GM12878 (cell line): ENCODE measurements around the gene TBC1D23. TPM values are rescaled to one million over a fixed set of nuclear protein-coding genes. Genes with fewer than 3 reads are reported as not detected.

Experiments used
- ATAC-seq: fragments of 200-7000 bp; cut with Tn5 transposase; 3 replicates; pipeline ENCODE4 v1.9.1; 2020; ENCODE audit warnings: mild to moderate bottlenecking, moderate library complexity
- BruUV-seq: library from RNA; stranded (reverse); fragments of 400-500 nt; replicated peaks from 2 replicates; lab custom pipeline; 2021; lab: Mats Ljungman, UMichigan
- CTCF ChIA-PET: fragments of 300-600 bp; sonication (Branson Sonifier 250); formaldehyde crosslinking; extraction: SDS; loops from one replicate; lab custom pipeline; 2021; ENCODE audit warnings: inconsistent platforms; lab: Yijun Ruan, JAX
- POLR2A ChIA-PET: fragments of 350-600 bp; formaldehyde crosslinking; extraction: SDS; loops from one replicate; lab custom pipeline; 2021; ENCODE audit warnings: inconsistent platforms; lab: Charles Lee
- RAD21 ChIA-PET: fragments of 300-600 bp; sonication (Branson Sonifier 250); formaldehyde crosslinking; loops from one replicate; lab custom pipeline; 2023; ENCODE audit warnings: antibody characterized with exemption; ENCODE audit not compliant: unreplicated experiment; lab: Charles Lee
- SMC1A ChIA-PET: fragments of 300-600 bp; sonication (Branson Sonifier 250); formaldehyde crosslinking; loops from one replicate; lab custom pipeline; 2023; ENCODE audit not compliant: unreplicated experiment, uncharacterized antibody; lab: Charles Lee
- DNase-seq: peaks from one replicate; pipeline ENCODE4 v3.0.0-alpha.2; 2011; ENCODE audit warnings: low read depth, low spot score
- FAIRE-seq: peaks from 3 replicates; lab custom pipeline; 2011; peaks lifted over from hg19 to GRCh38; lab: Jason Lieb, UNC
- H2AFZ ChIP-seq: 2 replicates; pipeline ENCODE4 v1.6.0; 2011; ENCODE audit warnings: low read depth, low read length, control low read depth; ENCODE audit not compliant: control insufficient read depth
- H3K27ac ChIP-seq: 2 replicates; pipeline ENCODE4 v1.5.1; 2011; ENCODE audit warnings: control low read depth; ENCODE audit not compliant: control insufficient read depth, insufficient read depth
- H3K27me3 ChIP-seq, 2 experiments: replicated peaks in 1 of 2; 2 replicates each; pipeline versions ENCODE4 v1.6.0 to v1.6.1; 2011; ENCODE audit warnings: low read length in 1 of 2; ENCODE audit not compliant: control insufficient read depth in 2 of 2, insufficient read depth in 2 of 2
- H3K36me3 ChIP-seq, 2 experiments: 2 replicates each; pipeline ENCODE4 v1.5.1; 2011; ENCODE audit warnings: low read length in 1 of 2; ENCODE audit not compliant: control insufficient read depth in 2 of 2, insufficient read depth in 2 of 2
- H3K4me1 ChIP-seq: 2 replicates; pipeline ENCODE4 v1.6.1; 2011; ENCODE audit warnings: mild to moderate bottlenecking, low read length, moderate library complexity, mixed read lengths; ENCODE audit not compliant: control insufficient read depth, insufficient read depth
- H3K4me2 ChIP-seq: 2 replicates; pipeline ENCODE4 v1.6.0; 2011; ENCODE audit warnings: control low read depth; ENCODE audit not compliant: control insufficient read depth, insufficient read depth
- H3K4me3 ChIP-seq: fragments of 200-600 bp; sonication (generic); 2 replicates; pipeline ENCODE4 v1.5.1; 2016
- H3K79me2 ChIP-seq: 2 replicates; pipeline ENCODE4 v1.6.0; 2011; ENCODE audit warnings: low read length; ENCODE audit not compliant: control insufficient read depth, insufficient read depth
- H3K9ac ChIP-seq: 2 replicates; pipeline ENCODE4 v1.8.0; 2011; ENCODE audit warnings: low read length, control low read depth, mixed read lengths; ENCODE audit not compliant: control insufficient read depth, insufficient read depth
- H3K9me3 ChIP-seq: replicated peaks from 3 replicates; pipeline ENCODE4 v1.5.1; 2011; ENCODE audit warnings: mild to moderate bottlenecking, low read length; ENCODE audit not compliant: control insufficient read depth, insufficient read depth
- H4K20me1 ChIP-seq: 2 replicates; pipeline ENCODE4 v1.6.0; 2011; ENCODE audit not compliant: control insufficient read depth, insufficient read depth
- CEBPB ChIP-seq, 2 experiments: fragments of 150-350 bp in 1 of 2; IDR thresholded peaks; 2 replicates each; pipeline ENCODE4 v1.6.1; 2012 to 2014; ENCODE audit warnings: low read depth in 2 of 2, low read length in 2 of 2, borderline replicate concordance in 1 of 2, inconsistent platforms in 1 of 2
- E2F8 ChIP-seq: fragments of 450-650 bp; IDR thresholded peaks from 2 replicates; pipeline ENCODE4 v1.6.1; 2018; ENCODE audit warnings: mild to moderate bottlenecking, low read depth, moderate library complexity; ENCODE audit not compliant: partially characterized antibody
- ZNF384 ChIP-seq: IDR thresholded peaks from 2 replicates; pipeline ENCODE4 v1.6.1; 2012; ENCODE audit warnings: low read depth, mild to moderate bottlenecking, low read length, improper control_type of control experiment, borderline replicate concordance
- ZNF592 ChIP-seq: fragments of 450-650 bp; IDR thresholded peaks from 2 replicates; pipeline ENCODE4 v1.6.1; 2017; ENCODE audit warnings: mild to moderate bottlenecking, moderate library complexity
- WGBS: methylation state at CpG from one replicate; pipeline ENCODE4 v1.1.6; 2016; ENCODE audit warnings: low lambda C conversion rate; ENCODE audit not compliant: insufficient replicate concordance, insufficient coverage; ENCODE audit errors: missing lambda C conversion rate; 5-methylcytosine and 5-hydroxymethylcytosine counted together
- in situ Hi-C: fragments of 300-500 bp; cut with MboI; formaldehyde crosslinking; loops from 9 replicates; pipeline ENCODE4 v1.14.3; 2018; ENCODE audit warnings: mixed read lengths
- intact Hi-C: fragments of 100-400 bp; cut with micrococcal nuclease; formaldehyde crosslinking; loops from one replicate; pipeline ENCODE4 v1.14.2; 2022; ENCODE audit not compliant: unreplicated experiment
- polyA plus RNA-seq, 11 experiments: library from polyadenylated mRNA; depleted of rRNA in 4 of 11; unstranded in 6 of 11; stranded (reverse) in 5 of 11; fragments of >200 nt; fragmentation: Nextera tagmentation in 4 of 11; fragmentation: Illumina TruSeq in 1 of 11; extraction: Ambion mirVana in 4 of 11; extraction: Trizol in 1 of 11; gene quantifications; 1 replicate in 1 of 11; 2 replicates in 10 of 11; pipeline versions ENCODE4 v1.2.1 to v1.2.3, GENCODE V29; 2011 to 2016; ENCODE audit warnings: inconsistent platforms in 2 of 11, missing spikeins in 2 of 11, low read depth in 1 of 11
- total RNA-seq, 4 experiments: library from RNA; depleted of rRNA in 3 of 4; stranded (reverse); fragments of >200 nt in 3 of 4; fragmentation: Illumina TruSeq in 1 of 4; extraction: Trizol in 1 of 4; gene quantifications; 2 replicates each; pipeline versions ENCODE4 v1.2.1 to v1.2.3, GENCODE V29; 2013 to 2021
- TF ChIP-seq, protein P1 (sequence below): fragments of 450-650 bp; IDR thresholded peaks from 2 replicates; pipeline ENCODE4 v1.6.1; 2017; ENCODE audit warnings: mild to moderate bottlenecking, moderate library complexity

The TBC1D23 gene
- total and polyA plus RNA-seq, 10 of the 15 experiments (the other 5 are each of a cell fraction or from before 2014, with no cell fraction given), result 8.2 to 23.2 (median 16.6) TPM

DNA sequence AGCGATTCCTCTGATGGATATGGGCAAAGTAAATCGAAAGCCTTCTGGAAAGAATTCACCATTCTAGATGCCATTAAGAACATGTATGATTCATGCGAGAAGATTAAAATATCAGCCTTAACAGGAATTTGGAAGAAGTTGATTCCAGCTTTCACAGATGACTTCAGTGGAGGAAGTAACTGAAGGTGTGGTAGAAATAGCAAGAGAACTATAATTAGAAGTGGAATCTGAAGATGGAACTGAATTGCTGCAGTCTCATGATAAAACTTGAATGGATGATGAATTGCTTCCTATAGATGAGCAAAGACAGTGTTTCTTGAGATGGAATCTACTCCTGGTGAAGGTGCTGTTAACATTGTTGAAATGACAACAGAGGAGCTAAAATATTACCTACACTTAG lies 30.1 kb upstream of the TBC1D23 start:
- ChIA-PET RAD21 (no interaction called here), SMC1A (no interaction called here), CTCF (interaction anchor here (1.0 kb wide), 1 partner anchor 12 kb away, joined by 3 read pairs; no protein-coding TSS in a partner anchor)
- Histone ChIP-seq H3K27ac (no peak overlapping the region), H3K4me2 (no peak overlapping the region), H3K4me1 (no peaks in the 10 kb centered on the region), H3K9me3 (no peaks in the 10 kb centered on the region)
- ATAC-seq (no peak), FAIRE-seq (no peak)
- TF ChIP-seq ZNF592, result no peak
- TF ChIP-seq, all 136 proteins: peak for 0
- Histone ChIP-seq H4K20me1 (no peaks in the 10 kb centered on the region), H2AFZ (no peak overlapping the region), H3K36me3 (no peaks in the 10 kb centered on the region), H3K9ac (no peak overlapping the region), H3K4me3 (no peak overlapping the region), H3K79me2 (no peaks in the 10 kb centered on the region), H3K27me3 (no peaks in the 10 kb centered on the region)
- 72% methylated on average over 3 of the region's 3 CpGs for WGBS
- BruUV-seq, result no TSS peak
- no peak for DNase-seq
- in situ Hi-C loops (no loop called here), intact Hi-C loops (no loop called here)
- POLR2A ChIA-PET, result no interaction called here

GRCh38 chr3:100231668-100232067 lies 29.1 kb upstream of the TBC1D23 start:
- no TSS peak for BruUV-seq
- H3K79me2 ChIP-seq, result no peaks in the 10 kb centered on the region
- SMC1A ChIA-PET, result no interaction called here
- intact Hi-C loops (no loop called here), in situ Hi-C loops (no loop called here)
- no peak overlapping the region for H3K27ac ChIP-seq
- no peaks in the 10 kb centered on the region for H3K36me3 ChIP-seq
- DNase-seq, result no peak
- RAD21 ChIA-PET, result no interaction called here
- ATAC-seq, result no peak
- CTCF ChIA-PET, result no interaction called here
- no peaks in the 10 kb centered on the region for H3K4me1 ChIP-seq
- H2AFZ ChIP-seq, result no peak overlapping the region
- WGBS, result 87% methylated on average over 2 of the region's 2 CpGs
- no peaks in the 10 kb centered on the region for H3K27me3 ChIP-seq
- POLR2A ChIA-PET, result no interaction called here
- no peak for FAIRE-seq
- H3K9ac ChIP-seq, result no peak overlapping the region
- H3K4me2 ChIP-seq, result no peak overlapping the region
- H3K4me3 ChIP-seq, result no peak overlapping the region
- no peaks in the 10 kb centered on the region for H4K20me1 ChIP-seq
- H3K9me3 ChIP-seq, result no peaks in the 10 kb centered on the region
- TF ChIP-seq, protein P1, sequence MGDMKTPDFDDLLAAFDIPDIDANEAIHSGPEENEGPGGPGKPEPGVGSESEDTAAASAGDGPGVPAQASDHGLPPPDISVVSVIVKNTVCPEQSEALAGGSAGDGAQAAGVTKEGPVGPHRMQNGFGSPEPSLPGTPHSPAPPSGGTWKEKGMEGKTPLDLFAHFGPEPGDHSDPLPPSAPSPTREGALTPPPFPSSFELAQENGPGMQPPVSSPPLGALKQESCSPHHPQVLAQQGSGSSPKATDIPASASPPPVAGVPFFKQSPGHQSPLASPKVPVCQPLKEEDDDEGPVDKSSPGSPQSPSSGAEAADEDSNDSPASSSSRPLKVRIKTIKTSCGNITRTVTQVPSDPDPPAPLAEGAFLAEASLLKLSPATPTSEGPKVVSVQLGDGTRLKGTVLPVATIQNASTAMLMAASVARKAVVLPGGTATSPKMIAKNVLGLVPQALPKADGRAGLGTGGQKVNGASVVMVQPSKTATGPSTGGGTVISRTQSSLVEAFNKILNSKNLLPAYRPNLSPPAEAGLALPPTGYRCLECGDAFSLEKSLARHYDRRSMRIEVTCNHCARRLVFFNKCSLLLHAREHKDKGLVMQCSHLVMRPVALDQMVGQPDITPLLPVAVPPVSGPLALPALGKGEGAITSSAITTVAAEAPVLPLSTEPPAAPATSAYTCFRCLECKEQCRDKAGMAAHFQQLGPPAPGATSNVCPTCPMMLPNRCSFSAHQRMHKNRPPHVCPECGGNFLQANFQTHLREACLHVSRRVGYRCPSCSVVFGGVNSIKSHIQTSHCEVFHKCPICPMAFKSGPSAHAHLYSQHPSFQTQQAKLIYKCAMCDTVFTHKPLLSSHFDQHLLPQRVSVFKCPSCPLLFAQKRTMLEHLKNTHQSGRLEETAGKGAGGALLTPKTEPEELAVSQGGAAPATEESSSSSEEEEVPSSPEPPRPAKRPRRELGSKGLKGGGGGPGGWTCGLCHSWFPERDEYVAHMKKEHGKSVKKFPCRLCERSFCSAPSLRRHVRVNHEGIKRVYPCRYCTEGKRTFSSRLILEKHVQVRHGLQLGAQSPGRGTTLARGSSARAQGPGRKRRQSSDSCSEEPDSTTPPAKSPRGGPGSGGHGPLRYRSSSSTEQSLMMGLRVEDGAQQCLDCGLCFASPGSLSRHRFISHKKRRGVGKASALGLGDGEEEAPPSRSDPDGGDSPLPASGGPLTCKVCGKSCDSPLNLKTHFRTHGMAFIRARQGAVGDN, result no peak
- no peak for TF ChIP-seq ZNF384
- no peak for TF ChIP-seq E2F8
- TF ChIP-seq CEBPB (IDR thresholded peaks at IDR 0.05; ENCODE audit: borderline replicate concordance in 1 of 2, low read depth in 2 of 2, low read length in 2 of 2), result no peak
